Hippocampal formation (tissue), 2 donors: ENCODE results near the gene CRYBG2.
A peak's percentile ranks its signal among the peaks of the same experiment; 100 is the strongest.

Experiments used
- DNase-seq, 2 donors: peaks; one replicate each; lab custom pipeline; 2025; lab: John Stamatoyannopoulos, UW

CRYBG2 gene

DNA sequence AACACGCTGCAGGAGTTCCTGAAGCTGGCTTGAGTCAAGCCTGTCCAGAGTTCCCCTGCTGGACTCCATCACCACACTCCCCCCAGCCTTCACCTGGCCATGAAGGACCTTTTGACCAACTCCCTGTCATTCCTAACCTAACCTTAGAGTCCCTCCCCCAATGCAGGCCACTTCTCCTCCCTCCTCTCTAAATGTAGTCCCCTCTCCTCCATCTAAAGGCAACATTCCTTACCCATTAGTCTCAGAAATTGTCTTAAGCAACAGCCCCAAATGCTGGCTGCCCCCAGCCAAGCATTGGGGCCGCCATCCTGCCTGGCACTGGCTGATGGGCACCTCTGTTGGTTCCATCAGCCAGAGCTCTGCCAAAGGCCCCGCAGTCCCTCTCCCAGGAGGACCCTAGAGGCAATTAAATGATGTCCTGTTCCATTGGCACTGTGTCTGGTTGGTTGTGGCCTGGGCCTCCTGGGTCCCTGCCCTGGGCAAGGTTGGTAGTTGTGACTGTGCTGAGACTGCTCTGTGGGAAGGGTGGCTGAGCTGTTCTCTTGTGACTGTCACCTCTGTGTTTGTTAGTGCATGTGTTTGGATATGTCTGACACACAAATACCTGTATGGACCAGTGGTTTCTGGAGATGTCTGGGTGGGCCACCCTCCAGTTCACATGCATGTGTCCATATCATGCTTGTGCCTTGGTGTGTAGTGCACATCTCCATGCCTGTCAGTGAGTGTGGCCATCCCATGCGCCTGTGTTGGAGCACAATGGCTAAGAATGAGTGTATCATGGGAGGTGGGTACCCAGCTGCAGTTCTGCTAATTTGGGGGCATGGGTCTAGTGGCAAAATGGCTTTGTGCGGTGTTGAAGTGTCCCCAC lies 72.6 kb downstream of the CRYBG2 start:
- DNase-seq: no peak

DNA sequence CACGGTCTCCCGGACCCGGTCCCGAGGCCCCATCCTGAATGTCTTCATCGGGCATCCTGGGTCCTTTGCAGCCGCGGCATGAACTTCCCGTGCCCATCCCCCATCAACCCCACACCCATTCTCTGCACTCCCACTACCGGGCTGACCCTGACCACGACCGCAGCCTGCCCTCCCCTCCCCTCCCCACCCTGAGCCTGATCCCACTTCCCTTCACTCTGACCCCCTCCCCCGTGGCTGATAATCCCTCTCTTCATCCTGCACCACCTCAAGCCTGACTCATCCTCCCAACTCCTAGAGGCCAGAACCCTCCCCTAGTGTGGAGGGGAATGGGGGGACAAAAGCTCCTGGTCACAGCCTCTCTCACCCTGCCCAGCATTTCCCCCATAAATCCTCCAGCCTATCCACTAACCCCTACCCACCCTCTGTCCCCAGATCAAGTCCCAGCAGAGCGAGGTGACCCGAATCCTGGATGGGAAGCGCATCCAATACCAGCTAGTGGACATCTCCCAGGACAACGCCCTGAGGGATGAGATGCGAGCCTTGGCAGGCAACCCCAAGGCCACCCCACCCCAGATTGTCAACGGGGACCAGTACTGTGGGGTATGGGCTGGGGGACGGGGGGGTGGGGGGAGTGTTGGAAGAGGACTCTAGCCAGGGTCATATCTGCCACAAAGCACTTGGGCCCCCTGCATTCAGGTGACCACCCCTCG lies 73.4 kb downstream of the CRYBG2 start:
- no peak for DNase-seq

GRCh38 chr1:26279456-26280332 lies 74.2 kb downstream of the CRYBG2 start, which contains the start of gene SH3BGRL3:
TSS of gene SH3BGRL3 (plus strand) at chr1:26280086. CDS start at chr1:26280156, 70 bp downstream.
- peak; percentile 72 to 75 for DNase-seq

GRCh38 chr1:26278724-26279455 lies 75.0 kb downstream of the CRYBG2 start:
- no peak for DNase-seq

DNA sequence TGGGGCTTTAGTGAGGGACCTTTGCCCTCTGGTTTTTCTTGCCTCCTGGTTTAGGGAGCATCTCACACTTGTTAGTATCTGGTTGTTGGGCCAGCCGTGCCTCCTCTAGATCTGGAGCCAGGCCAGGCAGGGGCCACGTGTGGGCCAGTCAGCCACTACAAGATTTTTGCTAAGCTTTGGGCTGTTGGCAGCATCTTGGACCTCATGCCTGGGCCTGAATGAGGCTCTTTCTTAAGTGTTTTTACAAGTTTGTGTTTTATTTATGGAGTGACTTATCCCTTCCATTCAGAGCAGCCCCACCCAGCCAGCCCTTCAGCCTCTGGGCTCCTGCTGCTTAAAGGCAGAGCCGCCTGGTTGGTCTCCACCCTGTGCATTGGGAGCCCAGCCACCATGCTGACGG lies 75.6 kb downstream of the CRYBG2 start:
- no peak for DNase-seq

DNA sequence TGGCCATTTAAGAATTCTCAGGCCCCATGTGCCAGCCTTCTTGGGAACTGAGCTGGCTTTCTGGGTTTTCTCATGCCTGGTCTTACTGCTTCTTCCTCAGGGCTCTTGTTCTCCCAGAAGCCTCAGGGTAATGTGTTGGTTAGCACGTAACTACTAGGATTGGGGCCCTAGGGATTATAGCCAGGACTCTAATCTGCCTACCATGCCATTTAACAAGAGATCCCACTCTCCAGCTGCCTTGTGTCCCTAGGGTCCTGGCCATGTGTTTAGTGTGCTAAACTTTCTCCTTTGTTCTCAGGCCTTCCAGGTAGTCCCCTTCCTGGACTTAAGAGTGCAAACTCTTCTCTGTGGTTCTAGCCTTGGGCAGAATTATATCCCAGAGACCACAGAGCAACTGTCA lies 76.2 kb downstream of the CRYBG2 start:
- no peak for DNase-seq

DNA sequence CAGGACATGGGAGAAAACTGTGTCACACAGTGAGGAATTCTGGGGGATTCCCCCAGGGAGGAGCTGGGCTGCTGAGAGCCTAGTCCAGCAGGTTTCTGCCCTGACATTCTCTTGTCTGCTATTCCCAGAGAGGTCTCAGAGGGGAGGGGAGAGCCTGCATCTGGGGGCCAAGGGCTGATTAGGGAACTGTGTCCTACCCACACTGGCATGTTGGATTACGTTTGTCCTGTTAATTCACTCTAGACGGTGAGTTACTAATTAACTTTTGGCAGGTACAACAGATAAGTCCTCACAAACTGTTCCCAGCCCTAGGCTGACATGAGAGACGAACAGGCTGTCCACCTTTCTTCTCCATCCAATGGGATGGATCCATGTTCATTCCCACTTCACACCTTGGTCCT lies 76.7 kb downstream of the CRYBG2 start:
- no peak for DNase-seq

DNA sequence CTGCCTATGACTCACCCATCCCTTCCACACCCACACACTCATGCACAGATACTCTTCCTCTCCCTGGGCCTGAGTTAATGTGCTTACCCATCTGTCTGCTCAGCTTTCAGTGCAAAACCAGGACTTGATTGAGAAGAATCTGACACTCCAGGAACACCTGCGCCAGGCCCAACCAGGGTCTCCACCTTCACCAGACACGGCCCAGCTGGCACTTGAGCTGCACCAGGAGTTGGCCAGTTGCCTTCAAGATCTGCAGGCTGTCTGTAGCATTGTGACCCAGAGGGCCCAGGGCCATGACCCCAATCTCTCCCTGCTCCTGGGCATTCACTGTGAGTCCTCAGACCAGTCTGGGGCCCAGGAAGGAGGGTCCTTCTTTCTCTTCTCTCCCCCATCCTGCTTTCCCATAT lies 77.5 kb downstream of the CRYBG2 start:
- DNase-seq: no peak

GRCh38 chr1:26275580-26276431 lies 78.1 kb downstream of the CRYBG2 start:
- DNase-seq: peak; percentile 68 to 72

- no peak for DNase-seq
These were observed 79.0 kb downstream of the CRYBG2 start for GRCh38 chr1:26274801-26275425.
